Epithelial cell of esophagus (primary cell): ENCODE measurements around the gene SHC4.

Source experiments
- DNase-seq: peaks from one replicate; pipeline ENCODE4 v3.0.0; 2010; ENCODE audit warnings: low read depth
- H3K4me3 ChIP-seq: 2 replicates; pipeline ENCODE4 v1.5.1; 2011; ENCODE audit warnings: mild to moderate bottlenecking, low read length, control low read depth
- CTCF ChIP-seq: IDR thresholded peaks from 2 replicates; pipeline ENCODE4 v1.5.1; 2011; ENCODE audit warnings: low read depth, mild to moderate bottlenecking, low read length, control low read depth, inconsistent platforms; ENCODE audit not compliant: insufficient read depth; ENCODE audit errors: missing control alignments

SHC4 gene

GRCh38 chr15:48968066-48968465 lies 4.3 kb upstream of the SHC4 start:
- no peak overlapping the region for H3K4me3 ChIP-seq
- DNase-seq, result no peak

GRCh38 chr15:48967336-48967735 lies 3.6 kb upstream of the SHC4 start:
- no peak for DNase-seq
- no peak for TF ChIP-seq CTCF
- H3K4me3 ChIP-seq, result no peak overlapping the region

More at GRCh38 chr15:48968066-48968465, 4.3 kb upstream of the SHC4 start:
- TF ChIP-seq CTCF, result no peak

GRCh38 chr15:48966595-48967301 lies 3.0 kb upstream of the SHC4 start:
- peak; percentile 75 for DNase-seq
- H3K4me3 ChIP-seq, result no peak overlapping the region
- no peak for TF ChIP-seq CTCF

GRCh38 chr15:48965972-48966371 lies 2.3 kb upstream of the SHC4 start:
- DNase-seq, result peak; percentile 92
- peak; percentile 75 for TF ChIP-seq CTCF
- no peak overlapping the region for H3K4me3 ChIP-seq

GRCh38 chr15:48964898-48965297 lies 1.2 kb upstream of the SHC4 start:
- DNase-seq, result no peak
- H3K4me3 ChIP-seq, result no peak overlapping the region
- TF ChIP-seq CTCF, result no peak

GRCh38 chr15:48962662-48963523 lies 826 bp downstream of the SHC4 start:
- H3K4me3 ChIP-seq, result peak overlapping the region; percentile 50
- no peak for TF ChIP-seq CTCF
- peak; percentile 61 for DNase-seq

GRCh38 chr15:48955967-48956366 lies 7.8 kb downstream of the SHC4 start:
- no peak for TF ChIP-seq CTCF
- no peak overlapping the region for H3K4me3 ChIP-seq
- no peak for DNase-seq
